Activated naive CD8-positive, alpha-beta T cell treated with anti-CD3 and anti-CD28 coated beads, Interleukin-2, amount 10 ng/mL, durations not matched to agents 7 days and 5 days (primary cell): ENCODE measurements around the gene CACNB1. TPM values are rescaled to one million over a fixed set of nuclear protein-coding genes. Genes with fewer than 3 reads are reported as not detected.
"Not testable (repeated sequence)": the region's sequence is repeated elsewhere in the genome, so short reads cannot be mapped to it uniquely, and the experiment has no call there.

Experiments used
- ATAC-seq: fragments of 150-1000 bp; cut with Tn5 transposase; one replicate; pipeline ENCODE4 v1.10.0; 2021; ENCODE audit warnings: low read depth, moderate library complexity
- POLR2A ChIA-PET: fragments of 350-600 bp; sonication (Branson Sonifier 250); formaldehyde crosslinking; loops from one replicate; lab custom pipeline; 2021; ENCODE audit warnings: antibody characterized with exemption; lab: Charles Lee
- DNase-seq: peaks from one replicate; pipeline ENCODE4 v3.0.0; 2021
- H3K27ac Mint-ChIP-seq: one replicate; pipeline ENCODE4 v1.8.0; 2022; ENCODE audit warnings: mild to moderate bottlenecking, mixed read lengths
- H3K27me3 Mint-ChIP-seq: one replicate; pipeline ENCODE4 v1.8.0; 2022; ENCODE audit warnings: mild to moderate bottlenecking, moderate library complexity, mixed read lengths
- H3K36me3 Mint-ChIP-seq: one replicate; pipeline ENCODE4 v1.8.0; 2021; ENCODE audit warnings: mild to moderate bottlenecking, mixed read lengths
- H3K4me1 Mint-ChIP-seq: one replicate; pipeline ENCODE4 v1.8.0; 2021; ENCODE audit warnings: mixed read lengths
- H3K4me3 Mint-ChIP-seq: one replicate; pipeline ENCODE4 v1.8.0; 2022; ENCODE audit warnings: mild to moderate bottlenecking, moderate library complexity, mixed read lengths
- H3K9me3 Mint-ChIP-seq: one replicate; pipeline ENCODE4 v1.8.0; 2021; ENCODE audit warnings: mixed read lengths
- total RNA-seq, 2 experiments: library from RNA; stranded (reverse); gene quantifications; one replicate each; pipeline ENCODE4 v1.2.3, GENCODE V29; 2021

Gene CACNB1
- total RNA-seq, 2 experiments from 2014 or later = 25.9 to 27.2 TPM

- ATAC-seq = no peak
- H3K4me3 Mint-ChIP-seq = no peak overlapping the region
- H3K27me3 Mint-ChIP-seq = peaks cover 5% of the 10 kb centered on the region
- H3K9me3 Mint-ChIP-seq = no peaks in the 10 kb centered on the region
- no peaks in the 10 kb centered on the region for H3K4me1 Mint-ChIP-seq
- no peak overlapping the region for H3K27ac Mint-ChIP-seq
- POLR2A ChIA-PET = no interaction called here
- H3K36me3 Mint-ChIP-seq = no peaks in the 10 kb centered on the region
- DNase-seq = no peak
These were observed 65.9 kb downstream of the CACNB1 start for GRCh38 chr17:39131616-39132015.

- ATAC-seq (no peak), DNase-seq (no peak)
- Mint-ChIP-seq H3K27ac (no peak overlapping the region), H3K36me3 (no peaks in the 10 kb centered on the region), H3K4me3 (no peak overlapping the region), H3K4me1 (no peaks in the 10 kb centered on the region), H3K27me3 (peaks cover 5% of the 10 kb centered on the region), H3K9me3 (no peaks in the 10 kb centered on the region)
- POLR2A ChIA-PET = no interaction called here
These were observed 67.3 kb downstream of the CACNB1 start for GRCh38 chr17:39130205-39130604.

GRCh38 chr17:39129544-39129943, 67.9 kb downstream of the CACNB1 start:
- H3K27me3 Mint-ChIP-seq, H3K4me1 Mint-ChIP-seq, POLR2A ChIA-PET: not testable (repeated sequence)

GRCh38 chr17:39126436-39126835, 71.0 kb downstream of the CACNB1 start:
- H3K27me3 Mint-ChIP-seq = peaks cover 2% of the 10 kb centered on the region
- ATAC-seq (no peak), DNase-seq (no peak)
- POLR2A ChIA-PET = no interaction called here
- H3K9me3 Mint-ChIP-seq = no peaks in the 10 kb centered on the region
- H3K4me3 Mint-ChIP-seq = no peak overlapping the region
- no peaks in the 10 kb centered on the region for H3K4me1 Mint-ChIP-seq
- no peaks in the 10 kb centered on the region for H3K36me3 Mint-ChIP-seq
- no peak overlapping the region for H3K27ac Mint-ChIP-seq

More at GRCh38 chr17:39129544-39129943, 67.9 kb downstream of the CACNB1 start:
- H3K36me3 Mint-ChIP-seq, DNase-seq, H3K9me3 Mint-ChIP-seq, H3K27ac Mint-ChIP-seq, ATAC-seq, H3K4me3 Mint-ChIP-seq: not testable (repeated sequence)

- ATAC-seq (no peak), DNase-seq (no peak)
- no peaks in the 10 kb centered on the region for H3K4me1 Mint-ChIP-seq
- POLR2A ChIA-PET = no interaction called here
- no peak overlapping the region for H3K27ac Mint-ChIP-seq
- no peaks in the 10 kb centered on the region for H3K9me3 Mint-ChIP-seq
- H3K36me3 Mint-ChIP-seq = no peaks in the 10 kb centered on the region
- H3K27me3 Mint-ChIP-seq = no peaks in the 10 kb centered on the region
- H3K4me3 Mint-ChIP-seq = no peak overlapping the region
These were observed 72.2 kb downstream of the CACNB1 start for GRCh38 chr17:39125143-39125875.

GRCh38 chr17:39123627-39124026, 73.8 kb downstream of the CACNB1 start:
- Mint-ChIP-seq H3K4me1 (no peaks in the 10 kb centered on the region), H3K36me3 (no peaks in the 10 kb centered on the region), H3K4me3 (no peak overlapping the region), H3K9me3 (no peaks in the 10 kb centered on the region), H3K27ac (no peak overlapping the region), H3K27me3 (no peaks in the 10 kb centered on the region)
- POLR2A ChIA-PET = no interaction called here
- DNase-seq (no peak), ATAC-seq (no peak)

Other genes with a start within 250 kb of the CACNB1 start
- gene FBXO47, start 230.3 kb downstream of the CACNB1 start, total RNA-seq = under 1 TPM in 1 of 2 experiments, not detected in 1; 0.14 TPM
- gene PLXDC1, start 46.0 kb downstream of the CACNB1 start, total RNA-seq = 10 to 100 TPM in 1 of 2 experiments, 1 to 10 TPM in 1; 9.6 to 17.9 TPM
- under 1 TPM in 1 of 2 experiments, not detected in 1; 0.11 TPM for gene ARL5C, start 31.5 kb downstream of the CACNB1 start, total RNA-seq
- gene RPL19, start 2.6 kb upstream of the CACNB1 start, total RNA-seq = 1,000 to 10,000 TPM; 2,120 to 2,134 TPM
- gene STAC2, start 28.3 kb upstream of the CACNB1 start, total RNA-seq = not detected
- 10 to 100 TPM; 20.0 to 21.0 TPM for gene FBXL20, start 204.0 kb upstream of the CACNB1 start, total RNA-seq